Measurements from ENCODE around the gene COL23A1. TPM values are rescaled to one million over a fixed set of nuclear protein-coding genes. Genes with fewer than 3 reads are reported as not detected.

The COL23A1 gene
- total RNA-seq, 4 donors from 2014 or later, result 0.93 to 4.6 (median 2.4) TPM

- no peak for ATAC-seq
- Histone ChIP-seq H3K4me3 (no peak overlapping the region), H3K27ac (no peak overlapping the region), H3K36me3 (no peaks in the 10 kb centered on the region), H3K4me1 (peaks cover 0 to 37% (median 0%) of the 10 kb centered on the region in 3 donors), H3K27me3 (no peaks in the 10 kb centered on the region), H3K9me3 (no peaks in the 10 kb centered on the region)
- TF ChIP-seq POLR2A (IDR thresholded peaks at IDR 0.05) (no peak), POLR2AphosphoS5 (IDR thresholded peaks at IDR 0.05) (no peak), CTCF (IDR thresholded peaks at IDR 0.05) (no peak), EP300 (IDR thresholded peaks at IDR 0.05) (no peak)
- 86 to 92% methylated on average over 6 of the region's 6 CpGs for WGBS, 2 donors (ENCODE audit: low coverage in 1 of 2)
Observed at GRCh38 chr5:178540526-178540925, 49.7 kb downstream of the COL23A1 start.

GRCh38 chr5:178538741-178539229 lies 51.4 kb downstream of the COL23A1 start:
- no peak for ATAC-seq
- TF ChIP-seq EP300 (IDR thresholded peaks at IDR 0.05), result no peak
- peak; percentile 8 for TF ChIP-seq POLR2AphosphoS5 (IDR thresholded peaks at IDR 0.05)
- H3K27me3 ChIP-seq, result no peaks in the 10 kb centered on the region
- H3K9me3 ChIP-seq, result no peaks in the 10 kb centered on the region
- H3K27ac ChIP-seq, result peak overlapping the region in 2 of 4 donors; percentile 22 to 49
- no peak overlapping the region for H3K4me3 ChIP-seq
- no peaks in the 10 kb centered on the region for H3K36me3 ChIP-seq
- H3K4me1 ChIP-seq, result peaks cover 0 to 43% (median 0%) of the 10 kb centered on the region in 3 donors
- 40 to 62% methylated on average over 5 to 7 of the region's 7 CpGs for WGBS, 2 donors (ENCODE audit: low coverage in 1 of 2)

GRCh38 chr5:178537467-178538371 lies 52.5 kb downstream of the COL23A1 start:
- TF ChIP-seq EP300 (IDR thresholded peaks at IDR 0.05) (no peak), CTCF (IDR thresholded peaks at IDR 0.05) (no peak), POLR2AphosphoS5 (IDR thresholded peaks at IDR 0.05) (no peak)
- no peak for ATAC-seq
- WGBS, 2 donors (ENCODE audit: low coverage in 1 of 2), result 63 to 74% methylated on average over 9 to 16 of the region's 31 CpGs
- Histone ChIP-seq H3K27ac (peak overlapping the region in 2 of 4 donors; percentile 18 to 49), H3K4me3 (no peak overlapping the region), H3K9me3 (no peaks in the 10 kb centered on the region), H3K27me3 (no peaks in the 10 kb centered on the region), H3K36me3 (no peaks in the 10 kb centered on the region), H3K4me1 (peaks cover 0 to 38% (median 0%) of the 10 kb centered on the region in 3 donors)

GRCh38 chr5:178536541-178537466 lies 53.4 kb downstream of the COL23A1 start:
- no peak for ATAC-seq
- Histone ChIP-seq H3K4me3 (no peak overlapping the region), H3K36me3 (no peaks in the 10 kb centered on the region), H3K27ac (no peak overlapping the region), H3K27me3 (no peaks in the 10 kb centered on the region), H3K9me3 (no peaks in the 10 kb centered on the region), H3K4me1 (peaks cover 0 to 29% (median 0%) of the 10 kb centered on the region in 3 donors)
- 89 to 93% methylated on average over 3 to 4 of the region's 26 CpGs for WGBS, 2 donors (ENCODE audit: low coverage in 1 of 2)
- no peak for TF ChIP-seq POLR2A (IDR thresholded peaks at IDR 0.05)
- no peak for TF ChIP-seq POLR2AphosphoS5 (IDR thresholded peaks at IDR 0.05)
- no peak for TF ChIP-seq CTCF (IDR thresholded peaks at IDR 0.05)
- no peak for TF ChIP-seq EP300 (IDR thresholded peaks at IDR 0.05)

All from gastroesophageal sphincter (tissue), 4 donors.